Calu3 (cell line): ENCODE data around the gene ACER2. TPM values are rescaled to one million over a fixed set of nuclear protein-coding genes. Genes with fewer than 3 reads are reported as not detected.

Experiments used
- BruUV-seq: library from RNA; stranded (reverse); fragments of 400-500 nt; replicated peaks from 2 replicates; lab custom pipeline; 2021; lab: Mats Ljungman, UMichigan
- CTCF ChIA-PET: fragments of 300-600 bp; sonication (Branson Sonifier 250); formaldehyde crosslinking; loops from one replicate; lab custom pipeline; 2022; ENCODE audit warnings: antibody characterized with exemption; lab: Charles Lee
- DNase-seq: peaks from one replicate; pipeline ENCODE4 v3.0.0; 2022
- H3K27ac Mint-ChIP-seq: one replicate; pipeline ENCODE4 v1.8.0; 2022; ENCODE audit warnings: mixed read lengths; ENCODE audit not compliant: unreplicated experiment
- H3K27me3 Mint-ChIP-seq: one replicate; pipeline ENCODE4 v1.8.0; 2022; ENCODE audit warnings: mixed read lengths; ENCODE audit not compliant: unreplicated experiment
- H3K36me3 Mint-ChIP-seq: one replicate; pipeline ENCODE4 v1.8.0; 2022; ENCODE audit warnings: mild to moderate bottlenecking, moderate library complexity, mixed read lengths; ENCODE audit not compliant: insufficient read depth, unreplicated experiment
- H3K4me1 Mint-ChIP-seq: one replicate; pipeline ENCODE4 v1.8.0; 2022; ENCODE audit warnings: mild to moderate bottlenecking, low read depth, mixed read lengths; ENCODE audit not compliant: unreplicated experiment
- H3K4me3 Mint-ChIP-seq: one replicate; pipeline ENCODE4 v1.8.0; 2022; ENCODE audit warnings: mild to moderate bottlenecking, low read depth, moderate library complexity, mixed read lengths; ENCODE audit not compliant: unreplicated experiment
- H3K9me3 Mint-ChIP-seq: one replicate; pipeline ENCODE4 v1.8.0; 2022; ENCODE audit warnings: low read depth, mixed read lengths; ENCODE audit not compliant: unreplicated experiment
- CTCF ChIP-seq: fragments of 200-600 bp; IDR thresholded peaks from one replicate; pipeline ENCODE4 v1.8.0; 2022; ENCODE audit warnings: antibody characterized with exemption; ENCODE audit not compliant: unreplicated experiment
- intact Hi-C: fragments of 100-400 bp; cut with micrococcal nuclease; formaldehyde crosslinking; loops from one replicate; pipeline ENCODE4 v1.10.0; 2022; ENCODE audit not compliant: unreplicated experiment
- total RNA-seq: library from RNA; stranded (reverse); gene quantifications from 2 replicates; pipeline ENCODE4 v1.2.3, GENCODE V29; 2022

ACER2 gene
- total RNA-seq, 1 experiment from 2014 or later: 7.6 TPM

- Mint-ChIP-seq H3K4me1 (no peaks in the 10 kb centered on the region), H3K4me3 (peak overlapping the region; percentile 55), H3K36me3 (no peaks in the 10 kb centered on the region), H3K9me3 (no peaks in the 10 kb centered on the region), H3K27ac (no peak overlapping the region), H3K27me3 (no peaks in the 10 kb centered on the region)
- DNase-seq: no peak
- BruUV-seq: no TSS peak
- no peak for TF ChIP-seq CTCF
- intact Hi-C loops: loop anchor here (2.0 to 10.0 kb wide), 3 partner anchors 79 to 413 kb away; partner anchors contain the start of gene RRAGA
- CTCF ChIA-PET: interaction anchor here (0.8 to 1.0 kb wide), 2 partner anchors 77 to 407 kb away, joined by 3 read pairs; partner anchors contain the start of gene RPS6
Observed at GRCh38 chr9:19457693-19458009, 48.8 kb downstream of the ACER2 start.

GRCh38 chr9:19460243-19460642, 51.4 kb downstream of the ACER2 start:
- Mint-ChIP-seq H3K36me3 (peaks cover 8% of the 10 kb centered on the region), H3K9me3 (no peaks in the 10 kb centered on the region), H3K27ac (no peak overlapping the region), H3K27me3 (no peaks in the 10 kb centered on the region), H3K4me3 (no peak overlapping the region), H3K4me1 (peaks cover 10% of the 10 kb centered on the region)
- CTCF ChIA-PET: no interaction called here
- no peak for TF ChIP-seq CTCF
- intact Hi-C loops: no loop called here
- BruUV-seq: no TSS peak
- no peak for DNase-seq

GRCh38 chr9:19461135-19461534, 52.3 kb downstream of the ACER2 start:
- CTCF ChIA-PET: no interaction called here
- BruUV-seq: no TSS peak
- H3K9me3 Mint-ChIP-seq: no peaks in the 10 kb centered on the region
- peaks cover 8% of the 10 kb centered on the region for H3K36me3 Mint-ChIP-seq
- peaks cover 10% of the 10 kb centered on the region for H3K4me1 Mint-ChIP-seq
- H3K27me3 Mint-ChIP-seq: no peaks in the 10 kb centered on the region
- no peak overlapping the region for H3K4me3 Mint-ChIP-seq
- no peak for TF ChIP-seq CTCF
- H3K27ac Mint-ChIP-seq: no peak overlapping the region
- intact Hi-C loops: no loop called here
- no peak for DNase-seq

- H3K4me1 Mint-ChIP-seq: peaks cover 10% of the 10 kb centered on the region
- no peaks in the 10 kb centered on the region for H3K27me3 Mint-ChIP-seq
- no peaks in the 10 kb centered on the region for H3K9me3 Mint-ChIP-seq
- no peak overlapping the region for H3K27ac Mint-ChIP-seq
- CTCF ChIA-PET: interaction anchor here (0.6 to 1.3 kb wide), 4 partner anchors 15 to 483 kb away, joined by 3 to 5 read pairs (median 4); partner anchors contain the start of gene RRAGA
- intact Hi-C loops: no loop called here
- no peak for DNase-seq
- peak overlapping the region; percentile 71 for H3K4me3 Mint-ChIP-seq
- peaks cover 8% of the 10 kb centered on the region for H3K36me3 Mint-ChIP-seq
- no TSS peak for BruUV-seq
- no peak for TF ChIP-seq CTCF
Observed at GRCh38 chr9:19464061-19464763, 55.4 kb downstream of the ACER2 start.
